ENCODE results near the gene INTS11. TPM values are rescaled to one million over a fixed set of nuclear protein-coding genes. Genes with fewer than 3 reads are reported as not detected.

INTS11 gene
- total and polyA plus RNA-seq, 2 of the 8 experiments (the other 6 are each of a cell fraction or from before 2014, with no cell fraction given): 113 to 243 TPM

- TF ChIP-seq EGR1 (IDR thresholded peaks at IDR 0.05; ENCODE audit: borderline replicate concordance, low read depth, low read length) (no peak), EZH2 (IDR thresholded peaks at IDR 0.05; ENCODE audit: low read depth, low read length, severe bottlenecking) (no peak), BRCA1 (IDR thresholded peaks at IDR 0.05; ENCODE audit: low read depth, low read length) (no peak), CTCF (IDR thresholded peaks at IDR 0.05; ENCODE audit: control extremely low read depth in 1 of 3, insufficient read depth in 1 of 3, low read depth in 1 of 3, low read length in 3 of 3) (no peak)
Measured at GRCh38 chr1:1312450-1313314, 11.8 kb downstream of the INTS11 start (continued).

Data from H1 (cell line).